DMS114 treated with DMSO at 0.1 percent for 48 hours (cell line): ENCODE measurements around the gene RFC4.
"Not testable (repeated sequence)": the region's sequence is repeated elsewhere in the genome, so short reads cannot be mapped to it uniquely, and the experiment has no call there.

Experiments used
- DNase-seq: peaks from one replicate; lab custom pipeline; 2025; ENCODE audit not compliant: unreplicated experiment; lab: John Stamatoyannopoulos, UW

RFC4 gene, protein sequence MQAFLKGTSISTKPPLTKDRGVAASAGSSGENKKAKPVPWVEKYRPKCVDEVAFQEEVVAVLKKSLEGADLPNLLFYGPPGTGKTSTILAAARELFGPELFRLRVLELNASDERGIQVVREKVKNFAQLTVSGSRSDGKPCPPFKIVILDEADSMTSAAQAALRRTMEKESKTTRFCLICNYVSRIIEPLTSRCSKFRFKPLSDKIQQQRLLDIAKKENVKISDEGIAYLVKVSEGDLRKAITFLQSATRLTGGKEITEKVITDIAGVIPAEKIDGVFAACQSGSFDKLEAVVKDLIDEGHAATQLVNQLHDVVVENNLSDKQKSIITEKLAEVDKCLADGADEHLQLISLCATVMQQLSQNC

DNA sequence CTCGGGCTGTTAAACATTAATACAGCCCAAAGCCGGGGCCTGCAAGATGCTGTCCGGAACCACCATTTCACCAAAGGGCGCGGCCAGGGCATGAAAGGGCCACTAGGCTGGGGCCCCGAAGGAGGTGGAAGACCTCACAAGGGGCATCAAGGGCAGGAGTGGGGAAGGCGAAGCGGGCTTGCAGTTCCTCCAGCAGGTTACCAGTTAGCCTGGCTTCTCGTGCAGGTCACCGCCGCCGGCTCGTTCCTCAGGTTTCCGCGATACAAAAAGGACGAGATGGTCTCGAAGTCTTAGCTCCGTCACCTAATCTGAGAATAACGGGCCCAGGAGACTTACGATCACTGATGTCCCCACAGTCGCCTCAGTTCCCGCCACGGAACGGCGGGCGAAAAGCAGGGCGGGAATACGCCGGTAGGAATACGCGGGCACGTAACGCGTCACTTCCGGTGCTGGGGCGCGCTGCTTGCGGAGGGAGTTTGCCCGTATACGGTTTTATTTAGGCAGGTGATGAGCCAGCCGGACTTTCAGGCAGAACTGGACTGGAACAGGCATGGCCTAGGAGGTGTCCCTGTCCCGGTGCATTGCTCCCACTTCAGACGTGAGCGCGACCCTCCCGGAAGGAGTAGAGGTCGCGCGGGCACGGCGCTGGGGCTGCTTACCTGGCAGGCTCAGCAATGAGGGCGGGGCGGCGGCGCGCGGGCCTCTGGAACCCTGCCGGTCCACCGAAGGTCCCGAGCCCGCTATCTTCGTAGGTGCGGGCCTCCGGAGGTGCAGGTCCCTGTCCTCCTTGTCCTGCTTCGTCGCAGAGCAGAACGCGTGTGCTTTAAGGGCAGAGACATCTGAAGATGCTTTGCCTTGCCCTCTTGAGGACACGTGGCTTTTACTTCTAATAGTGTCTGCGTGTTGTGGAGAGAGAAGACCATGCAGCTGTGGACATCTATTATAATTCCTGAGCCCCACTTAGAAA is at the start of gene RFC4:
Gene RFC4 (minus strand): TSS at position 394 of the 967 bp plus-strand sequence. CDS start 1,769 bp downstream, outside the sequence.
- peak; percentile 77 for DNase-seq

DNA sequence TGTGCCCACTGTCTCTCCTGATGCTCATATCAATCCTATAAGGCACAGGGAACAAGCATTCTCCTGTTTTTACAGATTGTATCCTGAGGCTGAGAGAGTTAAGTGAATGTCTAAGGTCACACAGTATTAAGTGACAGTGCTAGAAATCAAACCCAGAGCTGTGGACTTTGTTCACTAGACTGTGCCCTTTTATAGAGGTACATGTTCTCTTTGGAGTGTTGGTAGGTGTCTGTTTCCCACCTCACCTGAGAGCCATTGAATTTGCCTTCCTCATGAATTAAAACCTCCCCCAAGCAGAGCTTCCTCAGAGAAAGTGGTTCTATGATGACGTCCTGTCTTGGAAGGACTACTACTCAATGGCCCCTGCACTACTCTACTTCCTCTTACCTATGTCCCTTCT is 48.7 kb upstream of the RFC4 start:
- DNase-seq, result no peak

DNA sequence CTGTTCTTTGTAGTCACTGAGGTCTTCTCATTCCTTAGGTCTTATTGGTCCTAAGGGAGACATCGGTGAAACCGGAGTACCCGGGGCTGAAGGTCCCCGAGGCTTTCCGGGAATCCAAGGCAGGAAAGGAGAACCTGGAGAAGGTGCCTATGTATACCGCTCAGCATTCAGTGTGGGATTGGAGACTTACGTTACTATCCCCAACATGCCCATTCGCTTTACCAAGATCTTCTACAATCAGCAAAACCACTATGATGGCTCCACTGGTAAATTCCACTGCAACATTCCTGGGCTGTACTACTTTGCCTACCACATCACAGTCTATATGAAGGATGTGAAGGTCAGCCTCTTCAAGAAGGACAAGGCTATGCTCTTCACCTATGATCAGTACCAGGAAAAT is 47.9 kb upstream of the RFC4 start:
- DNase-seq, result no peak

DNA sequence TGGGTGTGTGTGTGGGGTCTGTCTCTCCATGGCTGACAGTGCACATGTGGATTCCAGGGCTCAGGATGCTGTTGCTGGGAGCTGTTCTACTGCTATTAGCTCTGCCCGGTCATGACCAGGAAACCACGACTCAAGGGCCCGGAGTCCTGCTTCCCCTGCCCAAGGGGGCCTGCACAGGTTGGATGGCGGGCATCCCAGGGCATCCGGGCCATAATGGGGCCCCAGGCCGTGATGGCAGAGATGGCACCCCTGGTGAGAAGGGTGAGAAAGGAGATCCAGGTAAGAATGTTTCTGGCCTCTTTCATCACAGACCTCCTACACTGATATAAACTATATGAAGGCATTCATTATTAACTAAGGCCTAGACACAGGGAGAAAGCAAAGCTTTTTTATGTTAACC is 46.7 kb upstream of the RFC4 start:
- no peak for DNase-seq

DNA sequence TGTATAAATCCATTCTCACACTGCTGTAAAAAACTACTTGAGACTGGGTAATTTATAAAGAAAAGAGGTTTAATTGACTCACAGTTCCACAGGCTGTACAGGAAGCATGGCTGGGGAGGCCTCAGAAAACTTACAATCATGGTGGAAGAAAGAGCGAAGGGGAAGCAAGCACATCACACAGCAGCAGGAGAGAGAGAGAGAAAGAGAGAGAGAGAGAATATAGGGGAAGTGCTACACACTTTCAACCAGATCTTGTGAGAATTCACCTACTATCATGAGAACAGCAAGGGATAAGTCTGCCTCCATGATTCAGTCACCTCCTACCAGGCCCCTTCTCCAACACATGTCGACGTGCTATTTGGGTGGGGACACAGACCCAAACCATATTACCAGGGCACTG is 45.6 kb upstream of the RFC4 start:
- not testable (repeated sequence) for DNase-seq

DNA sequence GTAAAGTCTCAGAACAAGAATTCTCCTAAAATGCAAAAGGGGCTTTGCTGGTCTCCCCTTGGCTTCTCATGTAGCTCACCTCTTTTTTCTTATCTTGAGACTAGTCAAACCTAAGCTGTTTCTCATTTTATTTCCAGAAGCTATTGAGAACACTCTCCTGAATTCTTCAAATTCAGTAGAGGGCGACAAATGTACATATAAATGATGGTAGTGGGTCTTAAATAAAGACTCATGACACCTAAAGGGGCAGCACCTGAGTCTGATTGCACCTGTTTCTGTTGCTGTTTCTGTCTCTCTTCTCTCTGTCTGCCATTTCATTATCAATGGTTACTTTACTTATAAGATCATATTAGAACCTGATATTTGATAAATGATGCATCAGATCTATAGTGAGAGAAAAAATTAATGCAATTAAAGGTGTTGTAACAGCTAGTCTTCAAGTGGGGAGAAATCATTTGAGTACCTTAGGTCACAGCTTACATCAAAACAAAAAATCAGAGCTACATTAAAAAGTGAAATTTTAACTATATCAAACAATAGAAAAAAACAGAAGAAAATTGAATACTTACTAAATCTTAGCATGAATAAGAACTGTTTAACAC is 43.2 kb upstream of the RFC4 start:
- DNase-seq, result peak; percentile 34

DNA sequence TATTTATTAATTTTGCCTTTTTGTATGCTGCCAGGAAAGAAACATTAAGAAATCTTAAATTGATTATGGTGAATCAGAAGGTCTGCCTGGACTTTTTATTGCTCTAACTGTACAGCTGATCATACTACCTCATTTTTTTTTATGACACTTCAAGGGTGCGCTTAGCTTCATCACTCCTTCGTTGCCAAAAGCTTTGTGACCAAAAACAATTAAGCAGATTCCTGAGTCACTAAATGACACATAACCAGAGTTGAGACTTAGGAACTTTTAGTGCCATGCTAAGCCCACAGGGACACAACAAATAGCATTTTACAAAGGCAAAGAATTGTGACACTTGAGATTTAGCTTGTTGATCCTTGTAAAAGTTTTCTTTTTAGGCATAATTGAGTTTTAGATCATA is 41.2 kb upstream of the RFC4 start:
- DNase-seq, result no peak

DNA sequence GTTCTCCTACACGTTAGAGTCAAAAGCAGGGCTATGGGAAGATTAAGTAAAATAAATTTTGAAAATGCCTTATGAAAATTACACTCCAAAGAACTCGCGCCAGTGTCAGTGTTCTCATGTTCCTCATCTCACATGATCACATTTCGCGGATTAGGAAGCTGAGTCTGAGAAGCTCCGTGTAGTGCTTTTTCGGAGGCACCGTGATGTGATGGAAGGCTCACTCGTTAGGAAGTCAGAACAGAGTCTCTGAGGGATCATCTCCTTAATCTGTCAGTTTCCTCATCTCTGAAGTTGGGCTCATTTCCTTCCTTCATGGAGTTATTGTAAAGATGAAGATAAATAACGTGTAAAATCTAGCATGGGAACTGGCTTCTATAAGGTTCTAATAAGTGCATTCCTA is 39.5 kb upstream of the RFC4 start:
- DNase-seq, result no peak

DNA sequence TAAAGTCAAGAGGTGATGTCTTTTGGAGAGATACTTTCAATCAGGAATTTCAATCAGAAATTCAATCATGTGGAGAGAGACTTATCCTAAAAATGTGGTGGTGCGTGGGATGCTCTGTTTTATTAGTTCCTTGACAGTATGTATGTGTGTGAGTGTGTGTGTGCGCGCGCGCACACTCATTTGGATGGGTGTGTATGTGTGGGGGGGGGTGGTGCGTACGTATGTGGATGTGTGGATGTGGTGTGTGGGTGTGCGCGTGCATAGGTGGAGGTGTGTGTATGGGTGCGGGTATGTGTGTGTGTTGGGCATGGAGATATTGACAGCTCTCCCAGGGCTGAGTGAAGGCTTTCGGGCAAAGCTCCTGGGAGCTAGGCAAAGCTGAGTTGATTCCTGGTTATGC is 38.6 kb upstream of the RFC4 start:
- no peak for DNase-seq

DNA sequence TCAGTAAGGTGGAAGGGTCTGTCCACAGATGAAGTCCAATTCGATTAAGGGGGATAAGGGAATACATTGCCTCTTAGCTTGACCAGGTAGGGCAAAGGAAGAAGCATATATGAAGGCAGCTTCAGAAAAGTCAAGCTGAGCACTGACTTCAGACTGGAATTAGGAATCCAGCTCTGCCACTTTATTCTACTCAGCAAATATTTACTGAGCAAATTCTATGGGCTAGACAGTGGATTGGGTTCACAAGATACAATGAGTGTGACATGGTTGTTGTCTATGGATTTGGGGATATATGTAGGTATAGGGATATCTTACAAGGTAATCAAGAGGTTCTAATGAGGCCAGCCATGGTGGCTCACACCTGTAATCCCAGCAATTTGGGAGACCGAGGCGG is 36.8 kb upstream of the RFC4 start:
- DNase-seq, result no peak

DNA sequence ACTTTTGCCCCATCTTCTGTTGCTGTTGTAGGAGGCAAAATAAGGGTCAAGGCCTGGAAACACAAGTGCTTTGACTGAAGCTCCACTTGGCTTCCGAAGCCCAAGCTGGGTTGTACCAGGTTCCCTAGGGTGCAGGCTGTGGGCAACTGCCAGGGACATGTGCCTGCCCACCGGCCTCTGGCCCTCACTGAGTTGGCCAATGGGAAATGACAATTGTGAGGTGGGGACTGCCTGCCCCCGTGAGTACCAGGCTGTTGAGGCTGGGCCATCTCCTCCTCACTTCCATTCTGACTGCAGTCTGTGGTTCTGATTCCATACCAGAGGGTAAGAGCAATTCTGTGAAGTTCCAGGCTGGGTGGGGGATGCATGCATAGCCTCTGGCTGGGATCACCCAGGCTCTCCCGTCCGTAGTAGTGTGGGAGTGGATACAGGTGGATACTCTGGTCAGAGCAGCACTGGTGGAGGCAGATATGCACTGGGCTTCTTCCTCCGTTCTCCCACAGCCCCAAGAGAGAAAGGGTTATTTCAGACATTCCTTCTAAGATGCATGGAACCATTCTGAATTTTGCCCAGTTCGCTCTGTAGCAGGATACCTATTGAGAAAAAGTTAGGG is 36.2 kb upstream of the RFC4 start, which contains the start of gene ADIPOQ:
Gene ADIPOQ (plus strand): TSS at position 285 of the 613 bp plus-strand sequence. CDS start 10,349 bp downstream, outside the sequence.
- DNase-seq, result no peak

DNA sequence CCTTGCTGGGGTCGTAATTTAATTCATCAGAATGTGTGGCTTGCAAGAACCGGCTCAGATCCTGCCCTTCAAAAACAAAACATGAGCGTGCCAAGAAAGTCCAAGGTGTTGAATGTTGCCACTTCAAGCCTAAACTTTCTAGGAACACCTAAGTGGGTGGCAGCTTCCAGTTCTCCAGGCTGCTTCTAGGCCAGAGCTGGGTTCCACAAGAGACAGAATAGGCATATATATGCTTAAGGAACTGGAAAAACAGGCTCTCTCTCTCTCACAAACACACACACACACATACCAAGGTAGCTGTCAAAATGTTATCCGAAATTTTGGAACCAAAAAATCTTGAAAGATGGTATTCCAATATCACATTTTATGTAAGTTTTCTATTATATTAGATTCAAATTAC is 35.3 kb upstream of the RFC4 start:
- no peak for DNase-seq

DNA sequence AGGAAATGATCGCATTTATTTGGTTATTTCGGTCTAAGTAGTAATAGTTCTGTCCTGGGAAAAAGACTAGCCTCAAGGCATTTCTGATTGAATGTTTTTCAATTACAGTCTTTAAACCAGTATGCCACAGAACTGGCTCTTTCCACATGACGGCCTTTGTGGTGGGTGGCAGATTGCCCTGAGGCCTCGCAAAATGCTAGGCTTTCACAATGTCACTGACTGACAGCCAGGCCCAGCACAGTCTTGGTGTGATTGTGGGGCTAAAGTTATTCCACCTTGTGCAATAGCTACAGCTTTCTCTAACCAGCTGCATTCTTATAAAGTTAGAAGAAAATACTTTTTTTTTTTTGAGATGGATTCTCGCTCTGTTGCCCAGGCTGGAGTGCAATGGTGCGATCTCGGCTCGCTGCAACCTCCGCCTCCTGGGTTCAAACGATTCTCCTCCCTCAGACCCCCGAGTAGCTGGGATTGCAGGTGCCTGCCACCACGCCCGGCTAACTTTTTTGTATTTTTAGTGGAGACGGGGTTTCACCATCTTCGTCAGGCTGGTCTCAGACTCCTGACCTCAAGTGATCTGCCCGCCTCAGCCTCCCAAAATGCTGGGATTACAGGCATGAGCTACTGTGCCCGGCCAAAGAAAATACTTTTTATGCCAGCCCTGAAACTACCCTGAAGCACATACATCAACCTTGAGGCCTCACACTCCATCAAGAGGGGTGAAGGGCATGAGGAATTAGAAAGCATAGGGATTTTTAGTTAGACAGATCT is 33.8 kb upstream of the RFC4 start:
- no peak for DNase-seq

DNA sequence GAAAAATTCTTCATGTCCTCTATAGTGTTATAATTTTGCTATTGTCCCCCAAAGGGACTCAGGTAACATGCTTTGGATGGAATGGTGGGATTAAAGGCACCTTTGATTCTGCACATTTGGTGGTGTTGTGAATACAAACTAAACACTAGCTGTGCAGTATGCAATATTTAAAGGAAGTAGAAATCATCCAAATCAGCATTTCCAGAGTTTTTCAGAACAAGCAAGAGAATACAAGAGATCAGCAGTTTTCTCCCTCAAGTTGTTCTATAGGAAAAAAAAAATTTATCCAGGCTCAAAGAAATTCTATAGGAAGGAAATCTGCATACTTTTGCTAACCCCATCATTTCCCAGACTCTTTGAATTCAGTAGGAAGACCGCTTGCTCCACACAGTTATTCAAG is 26.0 kb upstream of the RFC4 start:
- DNase-seq, result no peak

DNA sequence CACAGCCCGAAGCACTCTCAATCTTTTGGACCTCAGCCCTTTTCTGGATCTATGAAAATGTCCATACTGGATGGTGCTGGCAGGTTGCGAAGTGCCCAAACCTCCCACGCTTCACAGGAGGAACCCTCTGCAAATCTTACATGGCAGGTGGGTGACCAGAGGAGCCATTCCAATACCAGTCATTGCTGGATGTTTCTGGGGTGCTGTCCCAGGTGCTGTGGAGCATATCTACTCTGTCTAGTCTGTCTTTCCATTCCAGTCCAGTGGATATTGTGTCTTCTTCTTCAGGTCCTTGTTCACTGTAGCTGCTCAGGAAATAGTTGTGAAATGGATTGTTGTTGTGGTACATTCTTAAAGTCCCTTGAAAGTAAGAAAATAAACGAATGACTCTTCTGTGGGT is 25.5 kb upstream of the RFC4 start:
- no peak for DNase-seq

DNA sequence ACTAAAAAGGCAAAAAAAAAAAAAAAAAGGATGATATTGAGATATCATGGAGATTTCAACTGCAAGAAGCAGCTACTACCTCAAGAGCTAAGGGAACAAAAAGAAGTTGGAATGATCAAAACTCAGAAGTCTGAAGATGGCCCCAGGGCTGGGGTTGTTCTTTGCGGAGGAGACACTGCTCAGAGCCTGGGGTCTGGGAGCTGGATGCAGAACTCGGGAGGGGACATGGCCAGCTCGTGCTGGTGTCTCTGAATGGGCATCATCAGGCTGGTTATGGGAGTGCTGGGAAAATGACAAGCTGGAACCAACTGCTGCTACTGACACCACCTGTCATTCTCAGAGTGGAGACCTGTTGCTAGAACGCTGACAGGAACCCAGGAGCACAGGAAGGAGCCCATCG is 22.1 kb upstream of the RFC4 start:
- no peak for DNase-seq

DNA sequence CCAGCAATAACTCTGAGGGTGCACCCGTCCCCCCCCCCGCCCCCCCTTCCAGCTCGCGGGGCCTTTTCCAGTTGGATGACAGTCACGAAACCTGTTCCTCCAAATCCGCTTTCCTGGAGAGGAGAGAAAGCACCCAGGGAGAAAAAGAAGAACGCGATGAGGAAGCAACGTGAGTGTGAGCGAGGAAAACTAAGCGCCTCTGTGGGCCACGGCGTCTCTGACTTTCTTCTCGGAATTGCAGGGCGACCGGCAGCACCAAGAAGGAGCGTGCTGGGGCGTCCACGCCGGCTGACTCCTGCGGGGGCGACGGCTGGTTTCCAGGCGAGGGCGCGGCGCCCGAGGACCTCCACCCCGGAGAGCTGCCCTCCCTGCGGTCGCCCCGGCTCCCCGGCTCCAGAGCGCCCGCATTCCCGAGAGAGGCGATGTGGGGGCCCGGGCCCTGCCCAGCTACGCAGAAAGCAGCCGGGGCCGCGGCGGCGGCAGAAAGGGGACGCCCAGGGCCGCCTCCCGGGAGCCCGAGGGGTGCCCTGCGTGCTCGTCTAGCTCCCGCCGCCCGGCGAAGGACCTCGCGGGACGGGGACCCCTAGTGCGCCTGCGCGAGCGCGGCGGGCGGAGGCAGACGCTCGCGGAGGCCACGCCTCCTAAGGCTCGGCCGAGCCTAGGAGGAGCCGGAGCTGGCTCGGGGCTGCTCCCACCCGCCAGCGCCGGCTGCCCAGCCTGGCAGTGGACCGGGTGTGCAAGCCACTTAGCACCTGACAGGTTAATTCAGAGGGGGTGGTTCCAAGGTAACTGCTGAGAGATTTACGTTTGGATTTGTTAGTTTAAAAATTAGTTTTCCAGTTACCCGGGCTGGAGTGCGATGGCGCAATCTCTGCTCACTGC is 20.9 kb upstream of the RFC4 start:
- DNase-seq, result peak; percentile 75

DNA sequence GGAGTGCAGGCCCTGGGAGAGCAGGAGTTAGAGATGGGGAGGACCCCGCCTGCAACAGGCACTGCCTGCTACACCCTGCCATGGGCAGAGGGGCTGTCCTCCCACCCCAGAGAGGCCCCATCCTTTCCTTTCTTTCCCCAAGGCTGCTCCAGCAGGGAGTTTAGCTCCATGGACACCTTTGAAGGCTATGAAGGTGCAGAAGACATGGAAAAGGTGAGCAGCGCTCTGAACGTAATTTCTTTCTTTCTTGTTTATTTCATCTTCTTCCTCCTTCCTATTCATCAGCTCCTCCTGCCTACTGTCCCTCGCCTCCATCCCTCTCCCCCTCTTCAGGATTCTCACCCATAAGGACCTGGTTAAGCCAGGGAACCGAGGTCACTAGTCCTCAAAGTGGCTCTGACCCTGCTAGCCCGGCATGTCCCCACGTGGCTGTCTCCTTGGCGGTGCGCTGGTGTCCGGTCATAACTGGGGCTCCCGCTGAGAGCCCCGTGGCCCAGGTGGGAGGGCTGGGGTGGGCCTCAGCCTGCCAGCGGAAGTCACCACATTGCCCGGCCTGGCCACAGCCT is 20.2 kb upstream of the RFC4 start:
- DNase-seq, result no peak

DNA sequence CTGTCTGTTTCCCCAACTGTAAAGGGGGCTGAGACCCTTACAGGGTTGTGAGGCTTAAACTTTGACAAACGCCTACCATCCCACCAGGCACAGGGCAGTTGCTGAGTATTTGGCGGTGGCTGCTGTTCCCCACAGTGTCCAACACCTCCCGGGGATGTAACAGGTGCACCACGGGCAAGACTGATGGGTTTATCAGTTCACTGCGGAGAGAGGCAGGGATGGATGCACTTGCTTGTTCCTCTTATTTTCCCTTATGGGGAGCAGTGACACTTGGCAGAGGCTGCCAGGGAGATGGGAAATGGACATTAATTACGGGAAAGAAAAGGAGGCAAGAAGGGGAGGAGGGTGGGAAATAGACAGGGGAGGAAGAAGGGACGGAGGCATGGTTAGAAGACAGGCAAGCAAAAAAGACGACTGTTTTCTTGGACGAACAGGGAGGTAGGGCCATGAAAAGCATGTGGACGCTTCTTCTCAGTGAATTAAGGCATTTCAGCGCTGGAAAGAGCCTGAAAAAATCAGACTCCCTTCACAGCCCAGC is 19.7 kb upstream of the RFC4 start:
- no peak for DNase-seq
